ENCODE results near the gene MAP3K21. TPM values are rescaled to one million over a fixed set of nuclear protein-coding genes. Genes with fewer than 3 reads are reported as not detected.

Gene MAP3K21
- total and polyA plus RNA-seq, 2 of the 4 experiments (the other 2 are of a cell fraction), result 0.15 to 0.18 TPM

GRCh38 chr1:233432916-233433315, 105.4 kb downstream of the MAP3K21 start:
- Histone ChIP-seq H3K56ac (ENCODE audit: extremely low read depth, insufficient read depth, low read length) (no peak overlapping the region), H4K5ac (ENCODE audit: low read depth, low read length) (no peak overlapping the region), H2BK120ac (ENCODE audit: low read depth, low read length) (no peak overlapping the region), H4K20me1 (ENCODE audit: insufficient read depth, low read length) (no peaks in the 10 kb centered on the region), H4K8ac (ENCODE audit: low read depth in 2 of 2, low read length in 2 of 2) (no peak overlapping the region), H4K91ac (ENCODE audit: insufficient read depth, low read depth, low read length) (no peak overlapping the region), H3K9ac (ENCODE audit: low read depth, low read length) (no peak overlapping the region), H2AK9ac (replicated peaks; ENCODE audit: low read depth, low read length, poor library complexity) (no peak overlapping the region), H3K9me1 (ENCODE audit: insufficient read depth, low read length) (no peaks in the 10 kb centered on the region), H3K27ac (ENCODE audit: insufficient read depth, low read length) (no peak overlapping the region), H2AFZ (replicated peaks; ENCODE audit: low read length, poor library complexity) (no peak overlapping the region), H2BK15ac (ENCODE audit: low read depth, low read length) (no peak overlapping the region), H2BK20ac (ENCODE audit: low read depth, low read length) (no peak overlapping the region), H3K4ac (ENCODE audit: low read depth, low read length) (no peak overlapping the region), H2BK5ac (ENCODE audit: low read depth, low read length, poor library complexity, severe bottlenecking) (no peak overlapping the region), H3K23ac (ENCODE audit: low read depth, low read length) (no peak overlapping the region), H3K79me1 (ENCODE audit: low read depth in 1 of 2, low read length in 2 of 2) (no peaks in the 10 kb centered on the region), H3K4me1 (ENCODE audit: control insufficient read depth, insufficient read depth, low read length) (no peaks in the 10 kb centered on the region), H3K14ac (replicated peaks; ENCODE audit: low read depth, low read length) (no peak overlapping the region), H3K36me3 (ENCODE audit: control insufficient read depth, insufficient read depth, low read length) (no peaks in the 10 kb centered on the region), H3K4me2 (ENCODE audit: low read depth, low read length) (no peak overlapping the region), H3K18ac (ENCODE audit: low read depth, low read length) (no peak overlapping the region), H3K9me3 (ENCODE audit: control insufficient read depth, insufficient read depth, low read length) (peaks cover 2% of the 10 kb centered on the region; the same call in 1 of the 2 replicates), H3K27me3 (ENCODE audit: control insufficient read depth, insufficient read depth, low read length) (no peaks in the 10 kb centered on the region), H3K4me3 (ENCODE audit: insufficient read depth, low read depth, low read length) (no peak overlapping the region), H2AK5ac (ENCODE audit: low read depth, low read length) (no peak overlapping the region)
- no TSS peak for BruUV-seq (replicated peaks)
- dilution Hi-C loops (cut with HindIII; ENCODE audit: low sequenced_read_pairs, unreplicated experiment), result no loop called here
- ATAC-seq (ENCODE audit: low read depth) (no peak), DNase-seq (no peak)
- POLR2A ChIA-PET (ENCODE audit: unreplicated experiment), result no interaction called here
- intact Hi-C loops (cut with micrococcal nuclease), result no loop called here
- CTCF ChIA-PET, result no interaction called here
- WGBS, 2 experiments (ENCODE audit: extremely low coverage in 2 of 2, insufficient read length in 1 of 2), result no CpG with 5 or more reads among the region's 1 CpG
- no peak for TF ChIP-seq CEBPB (IDR thresholded peaks at IDR 0.05; ENCODE audit: low read depth, low read length)
- no peak for TF ChIP-seq MAFK (IDR thresholded peaks at IDR 0.05; ENCODE audit: low read depth, low read length)
- TF ChIP-seq MXI1 (IDR thresholded peaks at IDR 0.05; ENCODE audit: borderline replicate concordance, low read depth, low read length), result no peak
- TF ChIP-seq CHD1 (IDR thresholded peaks at IDR 0.05; ENCODE audit: low read depth, low read length), result no peak
- TF ChIP-seq POLR2A (IDR thresholded peaks at IDR 0.05; ENCODE audit: low read depth, low read length), result no peak
- TF ChIP-seq SMC3 (IDR thresholded peaks at IDR 0.05; ENCODE audit: low read depth, low read length), result no peak
- no peak for TF ChIP-seq MAZ (IDR thresholded peaks at IDR 0.05; ENCODE audit: borderline replicate concordance, low read depth, low read length)
- no peak for TF ChIP-seq NFE2L2 (IDR thresholded peaks at IDR 0.05; ENCODE audit: low read depth, low read length)
- no peak for TF ChIP-seq ELK1 (IDR thresholded peaks at IDR 0.05; ENCODE audit: borderline replicate concordance, low read depth, low read length)
- TF ChIP-seq RCOR1 (IDR thresholded peaks at IDR 0.05; ENCODE audit: insufficient replicate concordance, low read length), result no peak
- in situ Hi-C loops (cut with MboI; ENCODE audit: low sequenced_read_pairs), result no loop called here
